Measurements from ENCODE around the gene TRIM54. TPM values are rescaled to one million over a fixed set of nuclear protein-coding genes. Genes with fewer than 3 reads are reported as not detected.
A peak's percentile ranks its signal among the peaks of the same experiment; 100 is the strongest.

Gene TRIM54
- total RNA-seq, 1 donor from 2014 or later: not detected

GRCh38 chr2:27258051-27258450 is 24.2 kb upstream of the TRIM54 start:
- Mint-ChIP-seq H3K4me1 (peaks cover 4% of the 10 kb centered on the region), H3K27me3 (ENCODE audit: low read depth) (peaks cover 67% of the 10 kb centered on the region), H3K4me3 (no peak overlapping the region), H3K9me3 (no peaks in the 10 kb centered on the region), H3K36me3 (ENCODE audit: low read depth) (no peaks in the 10 kb centered on the region), H3K27ac (ENCODE audit: unreplicated experiment) (no peak overlapping the region)
- DNase-seq (ENCODE audit: low read depth, low spot score): no peak
- no peak for TF ChIP-seq CTCF (conservative IDR thresholded peaks at IDR 0.05)

GRCh38 chr2:27261241-27261925 is 20.8 kb upstream of the TRIM54 start:
- H3K36me3 Mint-ChIP-seq (ENCODE audit: low read depth): peaks cover 3% of the 10 kb centered on the region
- no peak overlapping the region for H3K27ac Mint-ChIP-seq (ENCODE audit: unreplicated experiment)
- DNase-seq (ENCODE audit: low read depth, low spot score): no peak
- H3K27me3 Mint-ChIP-seq (ENCODE audit: low read depth): peaks cover 50% of the 10 kb centered on the region
- TF ChIP-seq CTCF (conservative IDR thresholded peaks at IDR 0.05): no peak
- H3K9me3 Mint-ChIP-seq: no peaks in the 10 kb centered on the region
- peak overlapping the region; percentile 77 for H3K4me3 Mint-ChIP-seq
- H3K4me1 Mint-ChIP-seq: peaks cover 15% of the 10 kb centered on the region

- H3K27ac Mint-ChIP-seq (ENCODE audit: unreplicated experiment): no peak overlapping the region
- no peak for TF ChIP-seq CTCF (conservative IDR thresholded peaks at IDR 0.05)
- peaks cover 3% of the 10 kb centered on the region for H3K36me3 Mint-ChIP-seq (ENCODE audit: low read depth)
- DNase-seq (ENCODE audit: low read depth, low spot score): no peak
- H3K27me3 Mint-ChIP-seq (ENCODE audit: low read depth): peaks cover 44% of the 10 kb centered on the region
- H3K9me3 Mint-ChIP-seq: no peaks in the 10 kb centered on the region
- peaks cover 15% of the 10 kb centered on the region for H3K4me1 Mint-ChIP-seq
- peak overlapping the region; percentile 77 for H3K4me3 Mint-ChIP-seq
Measured at GRCh38 chr2:27261926-27262298, 20.3 kb upstream of the TRIM54 start.

GRCh38 chr2:27262379-27263286 is 19.6 kb upstream of the TRIM54 start, which contains the start of gene SLC30A3:
Gene SLC30A3 (minus strand): TSS chr2:27263047. CDS start chr2:27262906, 141 bp downstream.
- H3K4me1 Mint-ChIP-seq: peaks cover 15% of the 10 kb centered on the region
- peaks cover 3% of the 10 kb centered on the region for H3K36me3 Mint-ChIP-seq (ENCODE audit: low read depth)
- H3K27ac Mint-ChIP-seq (ENCODE audit: unreplicated experiment): no peak within 1 kb of the TSS
- peak within 1 kb of the TSS; percentile 88 for H3K4me3 Mint-ChIP-seq
- H3K27me3 Mint-ChIP-seq (ENCODE audit: low read depth): peaks cover 38% of the 10 kb centered on the region
- no peaks in the 10 kb centered on the region for H3K9me3 Mint-ChIP-seq
- DNase-seq (ENCODE audit: low read depth, low spot score): peak; percentile 33
- no peak for TF ChIP-seq CTCF (conservative IDR thresholded peaks at IDR 0.05)

GRCh38 chr2:27263287-27264252 is 18.7 kb upstream of the TRIM54 start:
- no peak for DNase-seq (ENCODE audit: low read depth, low spot score)
- Mint-ChIP-seq H3K4me3 (peak overlapping the region; percentile 88), H3K4me1 (peaks cover 15% of the 10 kb centered on the region), H3K9me3 (no peaks in the 10 kb centered on the region), H3K27ac (ENCODE audit: unreplicated experiment) (no peak overlapping the region), H3K27me3 (ENCODE audit: low read depth) (peaks cover 31% of the 10 kb centered on the region), H3K36me3 (ENCODE audit: low read depth) (peaks cover 3% of the 10 kb centered on the region)
- TF ChIP-seq CTCF (conservative IDR thresholded peaks at IDR 0.05): no peak
